ENCODE results near the gene PSRC1.
A peak's percentile ranks its signal among the peaks of the same experiment; 100 is the strongest.

The PSRC1 gene

DNA sequence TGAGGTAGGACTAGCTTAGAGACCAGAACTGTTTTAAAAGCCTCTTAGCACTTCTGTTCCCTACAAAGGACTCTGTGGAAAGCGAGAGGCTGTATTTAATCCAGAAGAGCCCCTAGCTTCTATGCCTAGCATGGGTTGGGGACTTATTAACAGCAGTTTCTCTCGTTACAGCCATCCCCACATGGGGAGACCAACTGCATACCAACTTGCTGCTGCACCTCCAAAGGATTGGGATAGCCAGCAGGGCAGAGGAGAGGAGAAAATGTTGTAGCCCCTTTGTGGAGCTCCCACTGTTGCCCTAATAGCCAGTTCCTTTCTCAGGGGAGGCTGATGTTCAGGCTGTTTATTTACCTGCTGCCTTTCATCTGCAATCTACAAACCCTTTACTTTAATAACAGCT lies 44.6 kb downstream of the PSRC1 start:
- Mint-ChIP-seq H3K36me3 (peaks cover 4% of the 10 kb centered on the region), H3K27me3 (no peaks in the 10 kb centered on the region), H3K9me3 (no peaks in the 10 kb centered on the region), H3K4me1 (peaks cover 35% of the 10 kb centered on the region), H3K27ac (no peak overlapping the region), H3K4me3 (no peak overlapping the region)

- Mint-ChIP-seq H3K36me3 (peaks cover 4% of the 10 kb centered on the region), H3K4me1 (peaks cover 31% of the 10 kb centered on the region), H3K27ac (no peak overlapping the region), H3K4me3 (no peak overlapping the region), H3K27me3 (no peaks in the 10 kb centered on the region), H3K9me3 (no peaks in the 10 kb centered on the region)
Measured at GRCh38 chr1:109237512-109237911, 45.4 kb downstream of the PSRC1 start.

GRCh38 chr1:109235137-109235536 lies 47.8 kb downstream of the PSRC1 start:
- peak overlapping the region; percentile 60 for H3K27ac Mint-ChIP-seq
- no peak overlapping the region for H3K4me3 Mint-ChIP-seq
- no peaks in the 10 kb centered on the region for H3K27me3 Mint-ChIP-seq
- peaks cover 11% of the 10 kb centered on the region for H3K4me1 Mint-ChIP-seq
- H3K36me3 Mint-ChIP-seq = peaks cover 6% of the 10 kb centered on the region
- H3K9me3 Mint-ChIP-seq = no peaks in the 10 kb centered on the region

DNA sequence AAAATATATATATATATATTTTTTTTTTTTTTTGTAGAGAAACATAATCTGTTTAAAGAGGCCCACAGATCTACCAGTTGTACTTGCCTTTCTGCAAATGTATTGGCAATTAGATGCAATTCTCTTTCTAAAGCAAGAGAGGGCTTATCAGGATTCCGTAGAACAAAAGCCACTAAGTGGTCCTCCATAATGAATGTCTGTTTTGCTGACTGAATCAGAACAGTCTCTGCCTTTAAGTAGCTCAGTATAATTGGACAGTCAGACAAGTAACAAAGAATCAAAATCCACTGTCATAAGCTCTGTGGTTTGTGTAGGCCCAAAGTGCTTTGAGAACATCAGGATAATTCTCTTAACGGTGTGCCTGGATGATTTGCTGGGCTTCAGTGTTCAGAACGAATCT lies 51.9 kb downstream of the PSRC1 start:
- Mint-ChIP-seq H3K9me3 (no peaks in the 10 kb centered on the region), H3K27me3 (no peaks in the 10 kb centered on the region), H3K4me3 (no peak overlapping the region), H3K36me3 (peaks cover 6% of the 10 kb centered on the region), H3K27ac (no peak overlapping the region), H3K4me1 (peaks cover 8% of the 10 kb centered on the region)
